ENCODE data around the gene DERA.

The DERA gene

GRCh38 chr12:15996948-15997347 is 85.8 kb downstream of the DERA start:
- no peak for TF ChIP-seq EZH2 (IDR thresholded peaks at IDR 0.05; ENCODE audit: borderline replicate concordance, low read length)
- TF ChIP-seq CTCF (IDR thresholded peaks at IDR 0.05; ENCODE audit: low read length), result no peak
- Histone ChIP-seq H3K36me3 (ENCODE audit: insufficient read depth, low read length) (no peaks in the 10 kb centered on the region), H3K27ac (ENCODE audit: low read depth, low read length, poor library complexity, severe bottlenecking) (no peak overlapping the region), H3K4me1 (ENCODE audit: insufficient read depth, low read length, severe bottlenecking) (no peaks in the 10 kb centered on the region), H3F3A (ENCODE audit: insufficient read depth, low read length) (no peaks in the 10 kb centered on the region), H3K9me2 (ENCODE audit: low read depth, low read length) (no peaks in the 10 kb centered on the region), H2AFZ (ENCODE audit: low read length) (no peak overlapping the region), H4K20me1 (ENCODE audit: insufficient read depth, low read length) (no peaks in the 10 kb centered on the region), H3K9ac (ENCODE audit: low read length) (no peak overlapping the region), H3K27me3 (ENCODE audit: insufficient read depth, low read length) (no peaks in the 10 kb centered on the region), H3K9me3 (ENCODE audit: low read length) (no peaks in the 10 kb centered on the region), H3K79me2 (ENCODE audit: insufficient read depth, low read length) (no peaks in the 10 kb centered on the region), H3K4me3 (ENCODE audit: low read depth, low read length, poor library complexity, severe bottlenecking) (no peak overlapping the region), H3K4me2 (ENCODE audit: low read length) (no peak overlapping the region)

DNA sequence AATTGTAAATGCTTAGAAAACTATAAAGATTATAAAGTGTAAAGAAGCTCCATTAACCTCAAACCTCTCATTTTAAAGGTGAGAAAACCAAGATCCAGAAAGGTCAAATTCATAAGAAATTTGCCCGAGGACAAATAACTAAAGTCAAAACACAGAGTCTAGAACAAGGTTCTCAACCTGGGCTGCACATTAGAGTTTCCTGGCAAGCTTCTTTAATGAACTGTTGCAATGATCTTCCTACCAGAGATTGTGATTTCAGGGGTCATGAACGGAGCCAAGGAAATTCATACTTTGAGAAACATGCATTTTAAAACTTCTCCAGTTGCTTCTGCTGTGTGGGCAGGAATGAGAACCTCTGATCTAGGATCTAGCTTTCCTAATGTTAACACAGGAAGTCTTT is 86.8 kb downstream of the DERA start:
- no peaks in the 10 kb centered on the region for H3K4me1 ChIP-seq (ENCODE audit: insufficient read depth, low read length, severe bottlenecking)
- no peaks in the 10 kb centered on the region for H3K27me3 ChIP-seq (ENCODE audit: insufficient read depth, low read length)
- no peaks in the 10 kb centered on the region for H3K36me3 ChIP-seq (ENCODE audit: insufficient read depth, low read length)
- H3K4me3 ChIP-seq (ENCODE audit: low read depth, low read length, poor library complexity, severe bottlenecking), result no peak overlapping the region
- no peaks in the 10 kb centered on the region for H3K79me2 ChIP-seq (ENCODE audit: insufficient read depth, low read length)
- no peaks in the 10 kb centered on the region for H4K20me1 ChIP-seq (ENCODE audit: insufficient read depth, low read length)
- no peaks in the 10 kb centered on the region for H3K9me2 ChIP-seq (ENCODE audit: low read depth, low read length)
- TF ChIP-seq CTCF (IDR thresholded peaks at IDR 0.05; ENCODE audit: low read length) (no peak), EZH2 (IDR thresholded peaks at IDR 0.05; ENCODE audit: borderline replicate concordance, low read length) (no peak)
- no peak overlapping the region for H2AFZ ChIP-seq (ENCODE audit: low read length)
- no peaks in the 10 kb centered on the region for H3K9me3 ChIP-seq (ENCODE audit: low read length)
- no peak overlapping the region for H3K27ac ChIP-seq (ENCODE audit: low read depth, low read length, poor library complexity, severe bottlenecking)
- H3K4me2 ChIP-seq (ENCODE audit: low read length), result no peak overlapping the region
- H3F3A ChIP-seq (ENCODE audit: insufficient read depth, low read length), result no peaks in the 10 kb centered on the region
- H3K9ac ChIP-seq (ENCODE audit: low read length), result no peak overlapping the region

DNA sequence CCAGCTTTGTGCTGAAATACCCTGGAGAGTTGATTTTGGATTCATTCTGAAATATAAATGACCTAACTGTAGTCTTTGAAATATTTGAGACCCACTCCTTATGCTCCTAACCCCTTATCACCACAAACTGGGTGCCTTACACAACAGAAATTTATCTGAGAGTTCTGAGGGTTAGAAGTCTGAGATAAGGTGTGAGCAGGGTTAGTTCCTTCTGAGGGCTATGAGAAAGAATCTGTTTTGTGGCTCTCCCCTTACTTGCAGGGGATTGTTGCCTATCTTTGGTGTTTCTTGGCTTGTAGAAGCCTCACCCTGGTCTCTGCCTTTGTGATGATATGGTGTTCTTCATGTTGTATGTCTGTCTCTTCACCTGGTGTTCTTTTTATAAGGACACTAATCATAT is 91.7 kb downstream of the DERA start:
- H3K27ac ChIP-seq (ENCODE audit: low read depth, low read length, poor library complexity, severe bottlenecking), result no peak overlapping the region
- H3K79me2 ChIP-seq (ENCODE audit: insufficient read depth, low read length), result no peaks in the 10 kb centered on the region
- H3K36me3 ChIP-seq (ENCODE audit: insufficient read depth, low read length), result no peaks in the 10 kb centered on the region
- H2AFZ ChIP-seq (ENCODE audit: low read length), result no peak overlapping the region
- no peaks in the 10 kb centered on the region for H3K9me3 ChIP-seq (ENCODE audit: low read length)
- H3K4me3 ChIP-seq (ENCODE audit: low read depth, low read length, poor library complexity, severe bottlenecking), result no peak overlapping the region
- TF ChIP-seq EZH2 (IDR thresholded peaks at IDR 0.05; ENCODE audit: borderline replicate concordance, low read length) (no peak), CTCF (IDR thresholded peaks at IDR 0.05; ENCODE audit: low read length) (no peak)
- no peak overlapping the region for H3K4me2 ChIP-seq (ENCODE audit: low read length)
- no peaks in the 10 kb centered on the region for H3K9me2 ChIP-seq (ENCODE audit: low read depth, low read length)
- no peaks in the 10 kb centered on the region for H4K20me1 ChIP-seq (ENCODE audit: insufficient read depth, low read length)
- H3K9ac ChIP-seq (ENCODE audit: low read length), result no peak overlapping the region
- no peaks in the 10 kb centered on the region for H3K27me3 ChIP-seq (ENCODE audit: insufficient read depth, low read length)
- H3F3A ChIP-seq (ENCODE audit: insufficient read depth, low read length), result no peaks in the 10 kb centered on the region
- peaks cover 3% of the 10 kb centered on the region for H3K4me1 ChIP-seq (ENCODE audit: insufficient read depth, low read length, severe bottlenecking)

Data from OCI-LY1 (cell line).